Stimulated activated CD4-positive, alpha-beta T cell treated with anti-CD3 and anti-CD28 coated beads, Interleukin-12 subunit alpha, Interleukin-12 subunit beta, amount 100 ng/mL, for 48 hours (primary cell): Measurements from ENCODE around the gene GAL.

ENCODE experiments used
- DNase-seq, 3 donors: peaks; one replicate each; pipeline ENCODE4 v3.0.0-alpha.2; 2020; ENCODE audit warnings: low read depth in 2 of 3, low spot score in 1 of 3

The GAL gene

GRCh38 chr11:68680541-68681231 lies 3.7 kb upstream of the GAL start:
- DNase-seq, result no peak

GRCh38 chr11:68682531-68682961 lies 1.8 kb upstream of the GAL start:
- no peak for DNase-seq

GRCh38 chr11:68683121-68683520 lies 1.2 kb upstream of the GAL start:
- no peak for DNase-seq

- DNase-seq, result no peak
Measured at GRCh38 chr11:68683536-68684384, 584 bp upstream of the GAL start.

- DNase-seq, result no peak
Measured at GRCh38 chr11:68685656-68686380, 1.5 kb downstream of the GAL start.

GRCh38 chr11:68686486-68686885 lies 2.1 kb downstream of the GAL start:
- DNase-seq, result no peak

GRCh38 chr11:68687311-68687710 lies 3.0 kb downstream of the GAL start:
- no peak for DNase-seq

- DNase-seq, result no peak
Measured at GRCh38 chr11:68687986-68688385, 3.6 kb downstream of the GAL start.

- no peak for DNase-seq
Measured at GRCh38 chr11:68688881-68689280, 4.5 kb downstream of the GAL start.

- no peak for DNase-seq
Measured at GRCh38 chr11:68689737-68690625, 5.6 kb downstream of the GAL start.

GRCh38 chr11:68690671-68691401 lies 6.5 kb downstream of the GAL start:
- no peak for DNase-seq

GRCh38 chr11:68691402-68691784 lies 7.0 kb downstream of the GAL start:
- DNase-seq, result no peak

- DNase-seq, result no peak
Measured at GRCh38 chr11:68692115-68692514, 7.8 kb downstream of the GAL start.

- DNase-seq, result no peak
Measured at GRCh38 chr11:68692871-68693483, 8.6 kb downstream of the GAL start.

- DNase-seq, result no peak
Measured at GRCh38 chr11:68693484-68693882, 9.1 kb downstream of the GAL start.

- no peak for DNase-seq
Measured at GRCh38 chr11:68694431-68695297, 10.3 kb downstream of the GAL start.

- DNase-seq, result no peak
Measured at GRCh38 chr11:68695531-68695930, 11.2 kb downstream of the GAL start.

GRCh38 chr11:68698993-68699392 lies 14.6 kb downstream of the GAL start:
- DNase-seq, result no peak

- DNase-seq, result no peak
Measured at GRCh38 chr11:68704887-68705286, 20.5 kb downstream of the GAL start.
